ENCODE measurements around the gene SCP2. TPM values are rescaled to one million over a fixed set of nuclear protein-coding genes. Genes with fewer than 3 reads are reported as not detected.

Gene SCP2
- total RNA-seq = 113 and 145 TPM in 2 replicates

DNA sequence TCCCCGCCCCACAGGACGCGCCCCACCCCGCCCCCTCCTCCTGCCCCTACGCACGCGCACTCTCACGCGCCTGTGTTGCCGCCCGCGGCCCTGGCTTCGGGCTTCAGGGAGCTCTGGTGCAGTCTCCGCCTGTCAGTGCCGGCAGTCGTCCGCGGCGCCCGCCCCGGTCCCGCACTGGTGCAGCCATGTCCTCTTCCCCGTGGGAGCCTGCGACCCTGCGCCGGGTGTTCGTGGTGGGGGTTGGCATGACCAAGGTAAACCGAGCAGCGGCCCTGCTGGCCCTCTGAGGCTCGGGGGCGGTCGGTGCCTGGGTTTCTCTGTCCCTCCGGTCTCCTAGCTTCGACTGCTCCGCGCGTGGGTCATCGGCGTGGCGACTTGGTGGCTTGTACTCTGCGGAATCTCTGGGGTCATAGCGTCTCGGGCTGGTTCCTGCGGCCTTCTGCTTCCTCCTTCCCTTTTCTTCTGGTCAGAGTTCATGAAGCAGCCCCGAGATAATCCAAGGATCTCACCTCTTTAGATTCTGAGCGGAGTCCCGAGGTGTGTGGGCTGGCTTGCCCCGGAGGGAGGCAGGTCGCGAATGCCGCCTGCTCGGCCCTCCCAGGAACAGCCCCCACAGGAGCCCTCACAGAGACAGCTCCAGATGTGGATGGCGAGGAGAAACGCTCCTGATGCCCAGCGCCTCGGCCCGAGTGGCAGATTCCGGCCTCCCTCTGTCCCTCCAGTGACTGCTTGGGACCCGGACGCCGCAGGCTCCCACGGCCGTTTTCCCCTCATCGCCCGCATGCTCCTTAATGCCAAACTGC is at the start of gene SCP2:
SCP2 (plus strand) TSS at position 65 of the 803 bp plus-strand sequence; CDS start at position 186, 121 bp downstream.

DNA sequence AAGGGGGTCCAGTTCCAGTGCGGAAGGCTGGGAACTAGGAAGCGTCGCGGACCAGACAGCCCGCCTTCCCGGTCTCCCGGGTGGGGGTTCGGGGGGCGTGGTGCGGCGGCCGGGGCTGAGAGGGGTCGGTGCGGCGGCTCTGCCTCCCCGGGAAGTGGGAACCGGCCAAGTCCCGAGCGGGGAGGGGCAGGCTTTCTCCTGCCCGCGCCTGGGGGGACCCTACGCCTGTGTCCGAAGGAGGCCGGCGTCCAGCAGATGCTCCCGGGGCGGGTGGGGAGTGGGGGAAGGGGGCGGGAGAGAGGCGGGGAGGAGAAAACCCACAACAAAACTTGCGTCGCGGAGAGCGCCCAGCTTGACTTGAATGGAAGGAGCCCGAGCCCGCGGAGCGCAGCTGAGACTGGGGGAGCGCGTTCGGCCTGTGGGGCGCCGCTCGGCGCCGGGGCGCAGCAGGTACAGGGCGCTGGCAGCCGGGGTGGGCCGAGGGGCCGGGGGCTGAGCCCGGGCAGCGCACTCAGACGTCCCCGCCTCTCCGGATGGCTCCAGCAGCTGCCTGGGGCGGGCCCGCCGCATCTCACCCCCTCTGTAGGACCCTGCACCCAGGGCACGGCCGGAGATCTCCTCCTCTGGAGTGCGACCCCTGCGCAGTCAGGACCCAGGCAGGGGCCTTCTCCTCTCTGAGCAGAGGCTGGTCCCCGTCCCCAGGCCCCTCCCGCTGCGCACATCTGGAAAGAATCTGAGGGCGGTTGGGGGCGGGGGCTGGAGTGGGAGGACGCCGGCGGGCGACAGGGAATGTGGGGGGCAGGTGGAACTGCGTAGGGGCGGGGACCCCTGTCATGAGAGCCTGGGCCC is 135.0 kb downstream of the SCP2 start, which contains the start of gene PODN:
PODN (plus strand) TSS at position 355 of the 849 bp plus-strand sequence. CDS start 7,643 bp downstream, outside the sequence.

Other genes starting within 250 kb of the SCP2 start
- 12.0 and 12.8 TPM in 2 replicates for gene COA7, start 228.9 kb upstream of the SCP2 start, total RNA-seq
- gene ZYG11B, start 200.8 kb upstream of the SCP2 start, total RNA-seq = 22.2 and 28.5 TPM in 2 replicates
- 0.06 and 0.78 TPM in 2 replicates for gene ZYG11A, start 84.5 kb upstream of the SCP2 start, total RNA-seq
- gene ECHDC2, start 5.5 kb upstream of the SCP2 start, total RNA-seq = 14.5 and 23.0 TPM in 2 replicates
- 59.5 and 60.4 TPM in 2 replicates for gene PODN, start 134.9 kb downstream of the SCP2 start, total RNA-seq
- gene SLC1A7, start 215.4 kb downstream of the SCP2 start, total RNA-seq = 0.12 and 0.34 TPM in 2 replicates